Transverse colon (tissue), 4 donors: ENCODE results near the gene BRF1.

ENCODE experiments used
- EP300 ChIP-seq: sonication (generic); formaldehyde crosslinking; IDR thresholded peaks from one replicate; pipeline ENCODE4 v1.6.1; 2017; ENCODE audit warnings: antibody characterized with exemption, low read depth
- POLR2AphosphoS5 ChIP-seq, 3 donors: sonication (generic); formaldehyde crosslinking; IDR thresholded peaks; one replicate each; pipeline ENCODE4 v1.6.1; 2016; ENCODE audit warnings: antibody characterized with exemption in 3 of 3
- TF ChIP-seq, protein P1 (sequence below), 5 experiments: fragments of 200-600 bp in 3 of 5; fragments of 450-650 bp in 2 of 5; sonication (generic) in 3 of 5; IDR thresholded peaks; 1 replicate in 2 of 5; 2 replicates in 3 of 5; pipeline ENCODE4 v1.5.1; 2016 to 2017; ENCODE audit warnings: antibody characterized with exemption in 5 of 5, inconsistent platforms in 3 of 5, mild to moderate bottlenecking in 2 of 5, moderate library complexity in 1 of 5

- TF ChIP-seq POLR2AphosphoS5 (IDR thresholded peaks at IDR 0.05) (peak; percentile 38 to 72 (median 63)), EP300 (no peak)
- TF ChIP-seq, protein P1, sequence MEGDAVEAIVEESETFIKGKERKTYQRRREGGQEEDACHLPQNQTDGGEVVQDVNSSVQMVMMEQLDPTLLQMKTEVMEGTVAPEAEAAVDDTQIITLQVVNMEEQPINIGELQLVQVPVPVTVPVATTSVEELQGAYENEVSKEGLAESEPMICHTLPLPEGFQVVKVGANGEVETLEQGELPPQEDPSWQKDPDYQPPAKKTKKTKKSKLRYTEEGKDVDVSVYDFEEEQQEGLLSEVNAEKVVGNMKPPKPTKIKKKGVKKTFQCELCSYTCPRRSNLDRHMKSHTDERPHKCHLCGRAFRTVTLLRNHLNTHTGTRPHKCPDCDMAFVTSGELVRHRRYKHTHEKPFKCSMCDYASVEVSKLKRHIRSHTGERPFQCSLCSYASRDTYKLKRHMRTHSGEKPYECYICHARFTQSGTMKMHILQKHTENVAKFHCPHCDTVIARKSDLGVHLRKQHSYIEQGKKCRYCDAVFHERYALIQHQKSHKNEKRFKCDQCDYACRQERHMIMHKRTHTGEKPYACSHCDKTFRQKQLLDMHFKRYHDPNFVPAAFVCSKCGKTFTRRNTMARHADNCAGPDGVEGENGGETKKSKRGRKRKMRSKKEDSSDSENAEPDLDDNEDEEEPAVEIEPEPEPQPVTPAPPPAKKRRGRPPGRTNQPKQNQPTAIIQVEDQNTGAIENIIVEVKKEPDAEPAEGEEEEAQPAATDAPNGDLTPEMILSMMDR (IDR thresholded peaks at IDR 0.05), result no peak
These were observed 43.3 kb downstream of the BRF1 start for GRCh38 chr14:105257464-105257863.
